ENCODE data around the gene ZNF44. TPM values are rescaled to one million over a fixed set of nuclear protein-coding genes. Genes with fewer than 3 reads are reported as not detected.

ZNF44 gene
- total and polyA plus RNA-seq, 4 donors, result 4.1 to 17.9 (median 6.8) TPM

DNA sequence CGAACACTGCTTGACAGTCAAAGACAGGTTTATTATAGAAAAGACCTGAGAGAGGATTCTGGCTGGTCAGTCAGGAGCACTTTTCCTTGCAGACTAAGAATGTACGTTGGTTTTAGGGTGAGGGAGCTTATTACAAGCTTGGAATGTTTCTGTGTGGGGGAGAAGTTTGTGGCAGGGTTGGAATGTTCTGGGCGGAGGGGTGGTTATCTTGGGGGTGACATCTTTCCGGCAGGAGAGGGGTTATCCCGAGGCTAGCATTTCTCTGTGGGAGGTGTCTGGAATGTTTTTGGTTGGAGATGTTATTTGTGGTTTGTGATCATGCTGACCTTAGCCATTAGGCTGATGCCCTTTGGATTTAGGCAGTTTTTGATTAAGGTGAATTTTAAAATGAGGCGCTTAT is 70.0 kb downstream of the ZNF44 start:
- Histone ChIP-seq H3K4me1 (ENCODE audit: control insufficient read depth in 4 of 4, insufficient read depth in 4 of 4, low read length in 3 of 4) (no peaks in the 10 kb centered on the region), H3K4me3 (ENCODE audit: low read depth in 1 of 3, low read length in 3 of 3) (no peak overlapping the region), H3K9me3 (ENCODE audit: control insufficient read depth in 4 of 4, low read length in 3 of 4) (peaks cover 0 to 11% (median 9%) of the 10 kb centered on the region in 4 donors), H3K9ac (ENCODE audit: low read depth in 1 of 2, low read length in 2 of 2) (no peak overlapping the region), H3K27ac (ENCODE audit: low read depth in 1 of 2, low read length in 2 of 2) (no peak overlapping the region), H3K36me3 (ENCODE audit: control insufficient read depth in 4 of 4, insufficient read depth in 3 of 4, low read depth in 1 of 4, low read length in 3 of 4) (peaks cover 7 to 13% (median 9%) of the 10 kb centered on the region in 4 donors), H3K27me3 (ENCODE audit: control insufficient read depth in 4 of 4, insufficient read depth in 4 of 4, low read length in 3 of 4) (no peaks in the 10 kb centered on the region)
- no peak for DNase-seq (ENCODE audit: low spot score)
- TF ChIP-seq RXRA (IDR thresholded peaks at IDR 0.05), result no peak
- no peak for TF ChIP-seq SP1 (IDR thresholded peaks at IDR 0.05)
- TF ChIP-seq, protein P1, sequence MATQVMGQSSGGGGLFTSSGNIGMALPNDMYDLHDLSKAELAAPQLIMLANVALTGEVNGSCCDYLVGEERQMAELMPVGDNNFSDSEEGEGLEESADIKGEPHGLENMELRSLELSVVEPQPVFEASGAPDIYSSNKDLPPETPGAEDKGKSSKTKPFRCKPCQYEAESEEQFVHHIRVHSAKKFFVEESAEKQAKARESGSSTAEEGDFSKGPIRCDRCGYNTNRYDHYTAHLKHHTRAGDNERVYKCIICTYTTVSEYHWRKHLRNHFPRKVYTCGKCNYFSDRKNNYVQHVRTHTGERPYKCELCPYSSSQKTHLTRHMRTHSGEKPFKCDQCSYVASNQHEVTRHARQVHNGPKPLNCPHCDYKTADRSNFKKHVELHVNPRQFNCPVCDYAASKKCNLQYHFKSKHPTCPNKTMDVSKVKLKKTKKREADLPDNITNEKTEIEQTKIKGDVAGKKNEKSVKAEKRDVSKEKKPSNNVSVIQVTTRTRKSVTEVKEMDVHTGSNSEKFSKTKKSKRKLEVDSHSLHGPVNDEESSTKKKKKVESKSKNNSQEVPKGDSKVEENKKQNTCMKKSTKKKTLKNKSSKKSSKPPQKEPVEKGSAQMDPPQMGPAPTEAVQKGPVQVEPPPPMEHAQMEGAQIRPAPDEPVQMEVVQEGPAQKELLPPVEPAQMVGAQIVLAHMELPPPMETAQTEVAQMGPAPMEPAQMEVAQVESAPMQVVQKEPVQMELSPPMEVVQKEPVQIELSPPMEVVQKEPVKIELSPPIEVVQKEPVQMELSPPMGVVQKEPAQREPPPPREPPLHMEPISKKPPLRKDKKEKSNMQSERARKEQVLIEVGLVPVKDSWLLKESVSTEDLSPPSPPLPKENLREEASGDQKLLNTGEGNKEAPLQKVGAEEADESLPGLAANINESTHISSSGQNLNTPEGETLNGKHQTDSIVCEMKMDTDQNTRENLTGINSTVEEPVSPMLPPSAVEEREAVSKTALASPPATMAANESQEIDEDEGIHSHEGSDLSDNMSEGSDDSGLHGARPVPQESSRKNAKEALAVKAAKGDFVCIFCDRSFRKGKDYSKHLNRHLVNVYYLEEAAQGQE (IDR thresholded peaks at IDR 0.05), result no peak
- TF ChIP-seq, protein P2, sequence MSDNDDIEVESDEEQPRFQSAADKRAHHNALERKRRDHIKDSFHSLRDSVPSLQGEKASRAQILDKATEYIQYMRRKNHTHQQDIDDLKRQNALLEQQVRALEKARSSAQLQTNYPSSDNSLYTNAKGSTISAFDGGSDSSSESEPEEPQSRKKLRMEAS (IDR thresholded peaks at IDR 0.05), result no peak
- no peak for TF ChIP-seq HNF4G (IDR thresholded peaks at IDR 0.05)
- no peak for TF ChIP-seq GABPA (IDR thresholded peaks at IDR 0.05 in 1 of 2, conservative IDR thresholded peaks at IDR 0.05 in 1 of 2)
- TF ChIP-seq, protein P3, sequence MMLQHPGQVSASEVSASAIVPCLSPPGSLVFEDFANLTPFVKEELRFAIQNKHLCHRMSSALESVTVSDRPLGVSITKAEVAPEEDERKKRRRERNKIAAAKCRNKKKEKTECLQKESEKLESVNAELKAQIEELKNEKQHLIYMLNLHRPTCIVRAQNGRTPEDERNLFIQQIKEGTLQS (IDR thresholded peaks at IDR 0.05), result no peak
- TF ChIP-seq JUND (IDR thresholded peaks at IDR 0.05), result no peak
- WGBS, result 96% methylated on average over 6 of the region's 6 CpGs

DNA sequence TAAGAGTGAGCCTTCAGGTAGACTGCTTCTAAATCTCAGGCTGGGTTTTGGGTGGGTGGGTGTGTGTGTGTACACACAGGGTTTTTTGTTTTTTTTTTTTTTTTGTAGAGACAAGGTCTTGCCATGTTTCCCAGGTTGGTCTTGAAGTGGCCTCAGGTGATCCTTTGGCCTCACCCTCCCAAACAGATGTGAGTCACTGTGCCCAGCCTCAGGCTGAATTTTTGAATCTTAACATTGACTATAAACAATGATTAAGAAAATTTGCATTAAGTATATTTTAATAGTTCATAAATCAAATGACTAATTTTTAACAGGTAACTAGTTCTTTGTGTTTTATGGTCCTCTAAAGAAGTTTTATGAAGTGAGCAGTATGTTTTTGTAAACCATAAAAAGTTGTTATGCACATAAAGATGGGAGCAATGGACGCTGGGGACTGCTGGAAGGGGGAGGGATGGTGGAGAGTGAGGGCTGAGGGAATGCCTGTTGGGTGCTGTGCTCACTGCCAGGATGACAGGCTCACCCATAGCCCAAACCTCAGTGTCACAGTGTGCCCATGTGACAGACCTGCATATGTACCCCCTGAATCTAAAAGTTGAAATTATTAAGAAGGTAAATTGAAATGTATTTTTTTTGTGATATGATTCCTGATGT is 71.6 kb downstream of the ZNF44 start:
- TF ChIP-seq FOXA1 (IDR thresholded peaks at IDR 0.05), result no peak
- no peak for TF ChIP-seq HNF4G (IDR thresholded peaks at IDR 0.05)
- no peak for TF ChIP-seq EGR1 (IDR thresholded peaks at IDR 0.05; ENCODE audit: low read depth in 2 of 2)
- TF ChIP-seq SP1 (IDR thresholded peaks at IDR 0.05), result no peak
- TF ChIP-seq, protein P4, sequence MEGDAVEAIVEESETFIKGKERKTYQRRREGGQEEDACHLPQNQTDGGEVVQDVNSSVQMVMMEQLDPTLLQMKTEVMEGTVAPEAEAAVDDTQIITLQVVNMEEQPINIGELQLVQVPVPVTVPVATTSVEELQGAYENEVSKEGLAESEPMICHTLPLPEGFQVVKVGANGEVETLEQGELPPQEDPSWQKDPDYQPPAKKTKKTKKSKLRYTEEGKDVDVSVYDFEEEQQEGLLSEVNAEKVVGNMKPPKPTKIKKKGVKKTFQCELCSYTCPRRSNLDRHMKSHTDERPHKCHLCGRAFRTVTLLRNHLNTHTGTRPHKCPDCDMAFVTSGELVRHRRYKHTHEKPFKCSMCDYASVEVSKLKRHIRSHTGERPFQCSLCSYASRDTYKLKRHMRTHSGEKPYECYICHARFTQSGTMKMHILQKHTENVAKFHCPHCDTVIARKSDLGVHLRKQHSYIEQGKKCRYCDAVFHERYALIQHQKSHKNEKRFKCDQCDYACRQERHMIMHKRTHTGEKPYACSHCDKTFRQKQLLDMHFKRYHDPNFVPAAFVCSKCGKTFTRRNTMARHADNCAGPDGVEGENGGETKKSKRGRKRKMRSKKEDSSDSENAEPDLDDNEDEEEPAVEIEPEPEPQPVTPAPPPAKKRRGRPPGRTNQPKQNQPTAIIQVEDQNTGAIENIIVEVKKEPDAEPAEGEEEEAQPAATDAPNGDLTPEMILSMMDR (IDR thresholded peaks at IDR 0.05; ENCODE audit: low read depth, low read length, missing input control), result no peak
- TF ChIP-seq RAD21 (IDR thresholded peaks at IDR 0.05), result no peak
- no peak for TF ChIP-seq RXRA (IDR thresholded peaks at IDR 0.05)
- H3K36me3 ChIP-seq (ENCODE audit: control insufficient read depth in 4 of 4, insufficient read depth in 3 of 4, low read depth in 1 of 4, low read length in 3 of 4), result peaks cover 7 to 13% (median 9%) of the 10 kb centered on the region in 4 donors
- H3K9ac ChIP-seq (ENCODE audit: low read depth in 1 of 2, low read length in 2 of 2), result no peak overlapping the region
- WGBS, result 91% methylated on average over 1 of the region's 1 CpG
- H3K27ac ChIP-seq (ENCODE audit: low read depth in 1 of 2, low read length in 2 of 2), result no peak overlapping the region
- DNase-seq (ENCODE audit: low spot score), result no peak
- no peaks in the 10 kb centered on the region for H3K4me1 ChIP-seq (ENCODE audit: control insufficient read depth in 4 of 4, insufficient read depth in 4 of 4, low read length in 3 of 4)
- H3K4me3 ChIP-seq (ENCODE audit: low read depth in 1 of 3, low read length in 3 of 3), result no peak overlapping the region
- no peaks in the 10 kb centered on the region for H3K27me3 ChIP-seq (ENCODE audit: control insufficient read depth in 4 of 4, insufficient read depth in 4 of 4, low read length in 3 of 4)
- H3K9me3 ChIP-seq (ENCODE audit: control insufficient read depth in 4 of 4, low read length in 3 of 4), result peaks cover 4 to 18% (median 11%) of the 10 kb centered on the region in 4 donors

Other genes with a start within 250 kb of the ZNF44 start
- gene ZNF878, start 241.9 kb downstream of the ZNF44 start, total RNA-seq, result under 1 TPM; 0.25 to 0.33 TPM
- not detected for gene ZNF878, start 241.9 kb downstream of the ZNF44 start, polyA plus RNA-seq
- 1 to 10 TPM; 4.4 to 5.6 TPM for gene ZNF844, start 230.2 kb downstream of the ZNF44 start, total RNA-seq
- 1 to 10 TPM in 1 of 2 donors, under 1 TPM in 1; 0.72 to 1.4 TPM for gene ZNF844, start 230.2 kb downstream of the ZNF44 start, polyA plus RNA-seq
- gene ZNF20, start 154.5 kb downstream of the ZNF44 start, total RNA-seq, result 1 to 10 TPM; 1.2 to 1.8 TPM
- gene ZNF20, start 154.5 kb downstream of the ZNF44 start, polyA plus RNA-seq, result 1 to 10 TPM in 1 of 2 donors, under 1 TPM in 1; 0.13 to 1.0 TPM
- 1 to 10 TPM; 2.5 to 3.8 TPM for gene ZNF625, start 138.1 kb downstream of the ZNF44 start, total RNA-seq
- gene ZNF625, start 138.1 kb downstream of the ZNF44 start, polyA plus RNA-seq, result under 1 TPM in 1 of 2 donors, not detected in 1; 0.20 TPM
- 1 to 10 TPM; 4.5 to 5.8 TPM for gene ZNF136, start 131.8 kb downstream of the ZNF44 start, total RNA-seq
- 1 to 10 TPM in 1 of 2 donors, under 1 TPM in 1; 0.92 to 2.1 TPM for gene ZNF136, start 131.8 kb downstream of the ZNF44 start, polyA plus RNA-seq
- 10 to 100 TPM in 1 of 2 donors, 1 to 10 TPM in 1; 6.2 to 15.8 TPM for gene ZNF563, start 38.8 kb upstream of the ZNF44 start, total RNA-seq
- gene ZNF563, start 38.8 kb upstream of the ZNF44 start, polyA plus RNA-seq, result 1 to 10 TPM; 2.5 to 7.6 TPM
- 1 to 10 TPM; 2.8 to 4.2 TPM for gene ZNF442, start 70.8 kb upstream of the ZNF44 start, total RNA-seq
- gene ZNF442, start 70.8 kb upstream of the ZNF44 start, polyA plus RNA-seq, result under 1 TPM; 0.49 to 0.67 TPM
- 1 to 10 TPM; 2.8 to 5.3 TPM for gene ZNF799, start 106.4 kb upstream of the ZNF44 start, total RNA-seq
- 1 to 10 TPM; 1.6 to 2.2 TPM for gene ZNF799, start 106.4 kb upstream of the ZNF44 start, polyA plus RNA-seq
- gene ZNF443, start 146.1 kb upstream of the ZNF44 start, total RNA-seq, result 1 to 10 TPM; 2.6 to 7.4 TPM
- 1 to 10 TPM; 1.1 to 1.9 TPM for gene ZNF443, start 146.1 kb upstream of the ZNF44 start, polyA plus RNA-seq
- 1 to 10 TPM; 1.3 to 1.9 TPM for gene ZNF709, start 189.9 kb upstream of the ZNF44 start, total RNA-seq
- gene ZNF709, start 189.9 kb upstream of the ZNF44 start, polyA plus RNA-seq, result under 1 TPM; 0.24 to 0.25 TPM